Measurements from ENCODE around the gene SIK3.

GRCh38 chr11:116862185-116862584, 236.0 kb downstream of the SIK3 start:
- TF ChIP-seq POLR2AphosphoS5 (IDR thresholded peaks at IDR 0.05; ENCODE audit: low read depth): no peak
- no peak for TF ChIP-seq EZH2phosphoT487 (IDR thresholded peaks at IDR 0.05; ENCODE audit: unreplicated experiment)
- TF ChIP-seq, protein P1, sequence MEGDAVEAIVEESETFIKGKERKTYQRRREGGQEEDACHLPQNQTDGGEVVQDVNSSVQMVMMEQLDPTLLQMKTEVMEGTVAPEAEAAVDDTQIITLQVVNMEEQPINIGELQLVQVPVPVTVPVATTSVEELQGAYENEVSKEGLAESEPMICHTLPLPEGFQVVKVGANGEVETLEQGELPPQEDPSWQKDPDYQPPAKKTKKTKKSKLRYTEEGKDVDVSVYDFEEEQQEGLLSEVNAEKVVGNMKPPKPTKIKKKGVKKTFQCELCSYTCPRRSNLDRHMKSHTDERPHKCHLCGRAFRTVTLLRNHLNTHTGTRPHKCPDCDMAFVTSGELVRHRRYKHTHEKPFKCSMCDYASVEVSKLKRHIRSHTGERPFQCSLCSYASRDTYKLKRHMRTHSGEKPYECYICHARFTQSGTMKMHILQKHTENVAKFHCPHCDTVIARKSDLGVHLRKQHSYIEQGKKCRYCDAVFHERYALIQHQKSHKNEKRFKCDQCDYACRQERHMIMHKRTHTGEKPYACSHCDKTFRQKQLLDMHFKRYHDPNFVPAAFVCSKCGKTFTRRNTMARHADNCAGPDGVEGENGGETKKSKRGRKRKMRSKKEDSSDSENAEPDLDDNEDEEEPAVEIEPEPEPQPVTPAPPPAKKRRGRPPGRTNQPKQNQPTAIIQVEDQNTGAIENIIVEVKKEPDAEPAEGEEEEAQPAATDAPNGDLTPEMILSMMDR (conservative IDR thresholded peaks at IDR 0.05; ENCODE audit: low read depth in 2 of 2): no peak
- TF ChIP-seq CREB1 (CRISPR knock-in tag; IDR thresholded peaks at IDR 0.05; ENCODE audit: low read depth): no peak
- no peak for TF ChIP-seq REST (IDR thresholded peaks at IDR 0.05; ENCODE audit: unreplicated experiment)
- TF ChIP-seq EZH2 (IDR thresholded peaks at IDR 0.05; ENCODE audit: low read depth, unreplicated experiment): no peak
- no peak for TF ChIP-seq ZNF462 (CRISPR knock-in tag; IDR thresholded peaks at IDR 0.05)
- TF ChIP-seq JUNB (IDR thresholded peaks at IDR 0.05; ENCODE audit: unreplicated experiment): no peak

All from GM23338 (cell line).